Measurements from ENCODE around the gene CSNK2B. TPM values are rescaled to one million over a fixed set of nuclear protein-coding genes. Genes with fewer than 3 reads are reported as not detected.

CSNK2B gene
- total and polyA plus RNA-seq, 10 of the 15 experiments (the other 5 are each of a cell fraction or from before 2014, with no cell fraction given) = 56.3 to 405 (median 286) TPM

DNA sequence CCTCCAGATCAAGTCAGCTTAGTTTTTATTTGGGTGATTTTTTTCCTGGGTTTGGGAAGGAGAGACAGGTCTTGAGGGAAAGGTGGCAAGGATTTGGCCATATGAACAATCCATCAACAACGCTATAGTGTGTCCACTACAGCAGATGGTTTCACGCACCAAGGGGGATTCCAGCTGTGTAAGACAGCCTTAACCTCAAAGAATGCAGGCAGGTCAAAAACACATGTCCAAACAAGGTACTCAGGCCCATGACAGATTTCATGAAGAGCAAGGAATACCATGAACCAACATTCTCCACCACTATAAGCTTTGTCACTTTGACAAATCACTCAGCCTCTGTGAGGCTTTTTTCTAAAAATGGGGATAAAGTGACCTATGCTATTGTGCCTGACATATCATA, 48.9 kb upstream of the CSNK2B start (continued):
- TF ChIP-seq IKZF1 (conservative IDR thresholded peaks at IDR 0.05) (peak; percentile 28; the same call in 1 of the 2 replicates), ASH2L (IDR thresholded peaks at IDR 0.05; ENCODE audit: borderline replicate concordance, low read depth) (no peak), TCF3 (IDR thresholded peaks at IDR 0.05; ENCODE audit: borderline replicate concordance, insufficient read depth, low read depth, low read length) (no peak), ESRRA (IDR thresholded peaks at IDR 0.05; ENCODE audit: low read length) (no peak), RCOR1 (conservative IDR thresholded peaks at IDR 0.05; ENCODE audit: low read depth, low read length) (no peak), ZBED1 (IDR thresholded peaks at IDR 0.05; ENCODE audit: borderline replicate concordance) (no peak), ZZZ3 (IDR thresholded peaks at IDR 0.05; ENCODE audit: control insufficient read depth, insufficient read length, low read depth) (no peak), EED (IDR thresholded peaks at IDR 0.05; ENCODE audit: low read depth) (0 out of 2 replicates have a peak, but pooled peaks have one; percentile 25), ZNF24 (IDR thresholded peaks at IDR 0.05) (no peak), PAX8 (IDR thresholded peaks at IDR 0.05) (no peak), RUNX3 (IDR thresholded peaks at IDR 0.05; ENCODE audit: low read length) (peak; percentile 74), FOXK2 (IDR thresholded peaks at IDR 0.05) (no peak), IKZF2 (IDR thresholded peaks at IDR 0.05) (0 out of 4 replicates have a peak, but pooled peaks of 1 of the 2 experiments have one; percentile 17), CREM (IDR thresholded peaks at IDR 0.05; ENCODE audit: low read depth) (no peak), TCF12 (IDR thresholded peaks at IDR 0.05; ENCODE audit: low read depth, low read length) (0 out of 2 replicates have a peak, but pooled peaks have one; percentile 13)
- TF ChIP-seq, protein P1, sequence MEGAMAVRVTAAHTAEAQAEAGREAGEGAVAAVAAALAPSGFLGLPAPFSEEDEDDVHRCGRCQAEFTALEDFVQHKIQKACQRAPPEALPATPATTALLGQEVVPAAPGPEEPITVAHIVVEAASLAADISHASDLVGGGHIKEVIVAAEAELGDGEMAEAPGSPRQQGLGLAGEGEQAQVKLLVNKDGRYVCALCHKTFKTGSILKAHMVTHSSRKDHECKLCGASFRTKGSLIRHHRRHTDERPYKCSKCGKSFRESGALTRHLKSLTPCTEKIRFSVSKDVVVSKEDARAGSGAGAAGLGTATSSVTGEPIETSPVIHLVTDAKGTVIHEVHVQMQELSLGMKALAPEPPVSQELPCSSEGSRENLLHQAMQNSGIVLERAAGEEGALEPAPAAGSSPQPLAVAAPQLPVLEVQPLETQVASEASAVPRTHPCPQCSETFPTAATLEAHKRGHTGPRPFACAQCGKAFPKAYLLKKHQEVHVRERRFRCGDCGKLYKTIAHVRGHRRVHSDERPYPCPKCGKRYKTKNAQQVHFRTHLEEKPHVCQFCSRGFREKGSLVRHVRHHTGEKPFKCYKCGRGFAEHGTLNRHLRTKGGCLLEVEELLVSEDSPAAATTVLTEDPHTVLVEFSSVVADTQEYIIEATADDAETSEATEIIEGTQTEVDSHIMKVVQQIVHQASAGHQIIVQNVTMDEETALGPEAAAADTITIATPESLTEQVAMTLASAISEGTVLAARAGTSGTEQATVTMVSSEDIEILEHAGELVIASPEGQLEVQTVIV (IDR thresholded peaks at IDR 0.05; ENCODE audit: borderline replicate concordance, partially characterized antibody) = no peak
- TF ChIP-seq, protein P2, sequence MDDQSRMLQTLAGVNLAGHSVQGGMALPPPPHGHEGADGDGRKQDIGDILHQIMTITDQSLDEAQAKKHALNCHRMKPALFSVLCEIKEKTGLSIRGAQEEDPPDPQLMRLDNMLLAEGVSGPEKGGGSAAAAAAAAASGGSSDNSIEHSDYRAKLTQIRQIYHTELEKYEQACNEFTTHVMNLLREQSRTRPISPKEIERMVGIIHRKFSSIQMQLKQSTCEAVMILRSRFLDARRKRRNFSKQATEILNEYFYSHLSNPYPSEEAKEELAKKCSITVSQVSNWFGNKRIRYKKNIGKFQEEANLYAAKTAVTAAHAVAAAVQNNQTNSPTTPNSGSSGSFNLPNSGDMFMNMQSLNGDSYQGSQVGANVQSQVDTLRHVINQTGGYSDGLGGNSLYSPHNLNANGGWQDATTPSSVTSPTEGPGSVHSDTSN (IDR thresholded peaks at IDR 0.05; ENCODE audit: insufficient replicate concordance, low read depth, low read length) = peak; percentile 14
- TF ChIP-seq, protein P3, sequence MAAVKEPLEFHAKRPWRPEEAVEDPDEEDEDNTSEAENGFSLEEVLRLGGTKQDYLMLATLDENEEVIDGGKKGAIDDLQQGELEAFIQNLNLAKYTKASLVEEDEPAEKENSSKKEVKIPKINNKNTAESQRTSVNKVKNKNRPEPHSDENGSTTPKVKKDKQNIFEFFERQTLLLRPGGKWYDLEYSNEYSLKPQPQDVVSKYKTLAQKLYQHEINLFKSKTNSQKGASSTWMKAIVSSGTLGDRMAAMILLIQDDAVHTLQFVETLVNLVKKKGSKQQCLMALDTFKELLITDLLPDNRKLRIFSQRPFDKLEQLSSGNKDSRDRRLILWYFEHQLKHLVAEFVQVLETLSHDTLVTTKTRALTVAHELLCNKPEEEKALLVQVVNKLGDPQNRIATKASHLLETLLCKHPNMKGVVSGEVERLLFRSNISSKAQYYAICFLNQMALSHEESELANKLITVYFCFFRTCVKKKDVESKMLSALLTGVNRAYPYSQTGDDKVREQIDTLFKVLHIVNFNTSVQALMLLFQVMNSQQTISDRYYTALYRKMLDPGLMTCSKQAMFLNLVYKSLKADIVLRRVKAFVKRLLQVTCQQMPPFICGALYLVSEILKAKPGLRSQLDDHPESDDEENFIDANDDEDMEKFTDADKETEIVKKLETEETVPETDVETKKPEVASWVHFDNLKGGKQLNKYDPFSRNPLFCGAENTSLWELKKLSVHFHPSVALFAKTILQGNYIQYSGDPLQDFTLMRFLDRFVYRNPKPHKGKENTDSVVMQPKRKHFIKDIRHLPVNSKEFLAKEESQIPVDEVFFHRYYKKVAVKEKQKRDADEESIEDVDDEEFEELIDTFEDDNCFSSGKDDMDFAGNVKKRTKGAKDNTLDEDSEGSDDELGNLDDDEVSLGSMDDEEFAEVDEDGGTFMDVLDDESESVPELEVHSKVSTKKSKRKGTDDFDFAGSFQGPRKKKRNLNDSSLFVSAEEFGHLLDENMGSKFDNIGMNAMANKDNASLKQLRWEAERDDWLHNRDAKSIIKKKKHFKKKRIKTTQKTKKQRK (IDR thresholded peaks at IDR 0.05; ENCODE audit: low read depth, low read length) = no peak
- TF ChIP-seq, protein P4, sequence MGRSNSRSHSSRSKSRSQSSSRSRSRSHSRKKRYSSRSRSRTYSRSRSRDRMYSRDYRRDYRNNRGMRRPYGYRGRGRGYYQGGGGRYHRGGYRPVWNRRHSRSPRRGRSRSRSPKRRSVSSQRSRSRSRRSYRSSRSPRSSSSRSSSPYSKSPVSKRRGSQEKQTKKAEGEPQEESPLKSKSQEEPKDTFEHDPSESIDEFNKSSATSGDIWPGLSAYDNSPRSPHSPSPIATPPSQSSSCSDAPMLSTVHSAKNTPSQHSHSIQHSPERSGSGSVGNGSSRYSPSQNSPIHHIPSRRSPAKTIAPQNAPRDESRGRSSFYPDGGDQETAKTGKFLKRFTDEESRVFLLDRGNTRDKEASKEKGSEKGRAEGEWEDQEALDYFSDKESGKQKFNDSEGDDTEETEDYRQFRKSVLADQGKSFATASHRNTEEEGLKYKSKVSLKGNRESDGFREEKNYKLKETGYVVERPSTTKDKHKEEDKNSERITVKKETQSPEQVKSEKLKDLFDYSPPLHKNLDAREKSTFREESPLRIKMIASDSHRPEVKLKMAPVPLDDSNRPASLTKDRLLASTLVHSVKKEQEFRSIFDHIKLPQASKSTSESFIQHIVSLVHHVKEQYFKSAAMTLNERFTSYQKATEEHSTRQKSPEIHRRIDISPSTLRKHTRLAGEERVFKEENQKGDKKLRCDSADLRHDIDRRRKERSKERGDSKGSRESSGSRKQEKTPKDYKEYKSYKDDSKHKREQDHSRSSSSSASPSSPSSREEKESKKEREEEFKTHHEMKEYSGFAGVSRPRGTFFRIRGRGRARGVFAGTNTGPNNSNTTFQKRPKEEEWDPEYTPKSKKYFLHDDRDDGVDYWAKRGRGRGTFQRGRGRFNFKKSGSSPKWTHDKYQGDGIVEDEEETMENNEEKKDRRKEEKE (IDR thresholded peaks at IDR 0.05) = no peak
